OCI-LY3 (cell line): Measurements from ENCODE around the gene PNPLA7.

Source experiments
- EZH2phosphoT487 ChIP-seq: fragments of 200-600 bp; shearing (Covaris generic); IDR thresholded peaks from 2 replicates; pipeline ENCODE4 v1.6.1; 2018; ENCODE audit warnings: antibody characterized with exemption, mixed run types, low read depth
- TF ChIP-seq, protein P1 (sequence below): fragments of 200-600, 300-600 bp; sonication (generic); IDR thresholded peaks from 2 replicates; pipeline ENCODE4 v1.5.1; 2014; ENCODE audit warnings: antibody characterized with exemption, low read length, low read depth

DNA sequence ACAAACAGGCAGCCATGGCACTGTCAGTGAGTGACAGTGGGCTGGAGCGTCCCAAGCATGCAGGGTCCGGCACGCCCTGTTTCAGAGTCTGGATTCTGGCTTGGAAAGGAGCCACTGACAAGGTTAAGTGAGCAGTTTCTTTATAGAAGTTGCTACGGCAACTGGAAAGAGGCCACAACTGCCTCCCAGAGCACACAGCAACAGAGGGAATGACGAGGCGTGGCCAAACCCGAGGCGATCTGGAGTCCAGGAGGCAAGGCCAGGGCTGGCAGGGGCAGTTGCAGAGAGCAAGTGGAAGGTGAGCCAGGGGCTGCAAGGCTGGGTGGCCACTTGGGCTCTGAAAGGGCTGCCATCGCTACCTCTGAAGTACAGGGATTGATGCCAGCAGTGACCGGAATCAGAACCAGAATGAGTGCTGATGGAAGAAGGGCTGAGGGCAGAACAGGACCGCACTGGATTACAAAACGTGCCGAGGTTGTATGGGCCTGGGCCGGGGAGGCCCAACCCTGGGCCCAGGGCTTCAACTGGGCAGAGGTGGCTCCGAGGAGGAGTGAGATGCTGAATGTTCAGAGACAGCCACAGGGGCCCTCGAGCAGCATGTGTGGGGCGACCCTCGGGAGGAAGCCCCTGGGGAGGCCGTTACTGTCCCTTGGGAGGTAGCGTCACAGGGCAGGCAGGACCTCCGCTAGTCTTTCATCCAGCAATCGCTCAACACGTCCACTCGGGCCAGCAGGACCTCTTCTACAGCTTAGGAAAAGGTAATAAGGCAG lies 6.1 kb upstream of the PNPLA7 start:
- TF ChIP-seq, protein P1, sequence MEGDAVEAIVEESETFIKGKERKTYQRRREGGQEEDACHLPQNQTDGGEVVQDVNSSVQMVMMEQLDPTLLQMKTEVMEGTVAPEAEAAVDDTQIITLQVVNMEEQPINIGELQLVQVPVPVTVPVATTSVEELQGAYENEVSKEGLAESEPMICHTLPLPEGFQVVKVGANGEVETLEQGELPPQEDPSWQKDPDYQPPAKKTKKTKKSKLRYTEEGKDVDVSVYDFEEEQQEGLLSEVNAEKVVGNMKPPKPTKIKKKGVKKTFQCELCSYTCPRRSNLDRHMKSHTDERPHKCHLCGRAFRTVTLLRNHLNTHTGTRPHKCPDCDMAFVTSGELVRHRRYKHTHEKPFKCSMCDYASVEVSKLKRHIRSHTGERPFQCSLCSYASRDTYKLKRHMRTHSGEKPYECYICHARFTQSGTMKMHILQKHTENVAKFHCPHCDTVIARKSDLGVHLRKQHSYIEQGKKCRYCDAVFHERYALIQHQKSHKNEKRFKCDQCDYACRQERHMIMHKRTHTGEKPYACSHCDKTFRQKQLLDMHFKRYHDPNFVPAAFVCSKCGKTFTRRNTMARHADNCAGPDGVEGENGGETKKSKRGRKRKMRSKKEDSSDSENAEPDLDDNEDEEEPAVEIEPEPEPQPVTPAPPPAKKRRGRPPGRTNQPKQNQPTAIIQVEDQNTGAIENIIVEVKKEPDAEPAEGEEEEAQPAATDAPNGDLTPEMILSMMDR, result no peak
- TF ChIP-seq EZH2phosphoT487, result no peak
